Hematopoietic multipotent progenitor cell treated with erythropoietin and hydrocortisone succinate and interleukin-3 and kit ligand, for 6 days (in vitro differentiated cells): ENCODE measurements around the gene RAB44.
"Not testable (repeated sequence)": the region's sequence is repeated elsewhere in the genome, so short reads cannot be mapped to it uniquely, and the experiment has no call there.

ENCODE experiments used
- DNase-seq: peaks from one replicate; pipeline ENCODE4 v3.0.0-alpha.2; 2015

RAB44 gene

GRCh38 chr6:36697481-36697903 lies at the start of gene RAB44:
Gene RAB44 (plus strand): TSS chr6:36697826. CDS start chr6:36704236, 6,410 bp downstream.
- peak; percentile 80 for DNase-seq

DNA sequence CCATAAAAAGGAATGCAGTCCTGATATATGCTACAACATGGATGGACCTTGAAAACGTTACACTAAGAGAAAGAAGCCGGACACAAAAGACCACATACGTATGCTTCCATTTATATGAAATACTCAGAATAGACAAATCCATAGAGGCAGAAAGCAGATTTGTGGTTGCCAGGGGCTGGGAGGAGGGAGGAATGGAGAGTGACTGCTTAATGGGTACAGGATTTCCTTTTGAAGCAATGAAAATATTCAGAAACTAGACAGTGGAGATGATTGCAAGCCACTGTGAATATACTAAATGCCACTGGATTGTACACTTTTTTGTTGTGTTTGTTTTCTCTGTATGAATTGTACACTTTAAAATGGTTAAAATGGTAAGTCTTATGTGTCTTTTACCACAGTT lies 48.5 kb upstream of the RAB44 start:
- no peak for DNase-seq

DNA sequence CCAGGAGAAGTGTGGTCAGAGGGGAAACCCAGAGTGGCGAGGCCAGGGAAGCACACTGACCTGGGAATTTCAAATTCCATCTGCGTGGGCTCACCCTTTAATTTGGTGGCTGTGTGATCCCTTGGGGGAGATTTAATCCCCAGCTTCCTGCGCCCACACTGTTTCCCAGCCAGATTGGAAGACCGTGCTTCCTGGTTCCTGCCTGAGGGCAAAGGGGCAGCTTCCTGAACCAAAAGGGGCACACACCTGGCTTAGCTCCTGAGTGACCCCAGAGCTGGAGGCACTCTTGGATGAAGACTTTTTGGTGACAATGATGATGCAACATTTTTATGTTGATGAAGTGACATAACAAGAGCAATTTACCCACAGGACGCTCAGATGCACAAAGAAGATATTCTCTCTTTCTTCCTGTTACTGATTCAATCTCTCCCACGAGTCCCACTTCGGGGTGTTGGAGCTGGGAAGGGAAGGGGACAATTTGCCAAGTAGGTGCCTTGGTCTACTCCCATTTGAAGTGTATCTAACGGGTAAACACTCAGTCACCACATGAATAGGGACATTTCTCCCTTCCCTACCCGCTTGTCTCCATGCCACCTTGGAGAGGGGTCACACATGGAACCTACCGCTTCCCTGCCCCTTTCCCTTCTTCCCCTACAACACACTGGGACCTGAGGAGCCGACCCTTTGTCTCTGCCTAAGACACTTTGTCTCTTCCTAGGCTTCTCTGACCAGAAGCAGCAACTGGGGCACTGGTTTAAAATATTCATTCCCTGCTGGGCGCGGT lies 47.7 kb upstream of the RAB44 start:
- DNase-seq = peak; percentile 29

DNA sequence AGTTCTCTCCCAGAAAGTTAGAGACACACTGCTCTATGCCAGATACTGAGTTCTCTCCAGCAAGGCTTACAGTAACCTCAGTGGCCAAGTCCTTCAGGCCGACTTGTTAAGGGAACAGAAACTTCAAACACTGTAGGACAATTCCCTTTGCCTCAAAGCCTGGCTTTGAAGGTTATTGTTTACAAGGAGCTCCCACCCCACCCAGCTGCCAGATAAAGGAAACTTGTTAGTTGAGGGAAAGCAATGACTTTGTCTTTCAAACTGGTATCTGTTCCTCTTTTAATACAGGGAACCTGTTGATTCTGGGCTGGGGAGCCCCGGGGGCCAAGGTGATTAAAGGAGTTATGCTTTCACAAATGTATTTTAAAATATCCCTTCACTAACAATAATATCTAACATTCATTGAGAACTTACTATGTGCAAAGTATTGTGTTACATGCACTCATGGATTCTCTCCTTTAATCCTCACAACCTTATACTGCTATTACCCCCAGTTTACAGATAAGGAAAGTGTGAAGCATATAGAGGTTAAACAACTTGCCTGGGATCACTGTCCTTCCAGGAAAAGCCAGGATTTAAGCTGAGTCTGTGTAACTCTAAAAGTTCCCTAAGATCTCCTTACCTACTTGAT lies 46.7 kb upstream of the RAB44 start:
- DNase-seq = peak; percentile 42

DNA sequence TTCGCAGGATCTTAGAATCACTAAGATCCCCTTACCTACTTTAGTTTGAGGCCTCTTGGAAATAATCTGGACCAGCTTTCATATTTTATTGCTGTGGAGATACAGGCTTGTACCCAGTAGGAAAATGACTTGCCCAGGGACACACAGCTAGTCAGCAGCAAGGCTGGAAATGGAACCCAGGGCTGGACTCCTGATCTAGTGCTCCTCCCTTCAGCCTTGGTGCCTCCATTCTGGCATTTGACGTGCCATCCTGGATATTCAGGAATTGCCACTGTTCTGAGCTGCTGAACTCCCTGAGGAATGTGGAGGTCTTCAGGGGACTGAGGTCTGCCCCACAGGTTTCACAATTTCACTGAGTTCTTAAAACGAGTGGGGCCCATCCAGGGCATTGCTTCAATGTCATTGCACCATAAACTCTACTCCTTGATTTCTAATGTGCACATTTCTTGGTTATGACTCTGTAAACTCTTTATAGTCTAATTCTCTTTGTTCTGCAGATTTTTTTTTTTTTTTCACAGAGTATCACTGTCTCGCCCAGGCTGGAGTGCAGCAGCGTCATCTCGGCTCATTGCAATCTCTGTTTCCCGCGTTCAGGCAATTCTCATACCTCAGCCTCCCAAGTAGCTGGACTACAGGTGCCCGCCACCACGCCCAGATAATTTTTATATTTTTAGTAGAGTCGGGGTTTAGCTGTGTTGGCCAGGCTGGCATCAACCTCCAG lies 45.8 kb upstream of the RAB44 start:
- no peak for DNase-seq

GRCh38 chr6:36654469-36654868 lies 43.2 kb upstream of the RAB44 start:
- not testable (repeated sequence) for DNase-seq

GRCh38 chr6:36655085-36655724 lies 42.4 kb upstream of the RAB44 start:
- no peak for DNase-seq

- no peak for DNase-seq
These were observed 41.2 kb upstream of the RAB44 start for GRCh38 chr6:36656441-36656840.

- no peak for DNase-seq
These were observed 40.4 kb upstream of the RAB44 start for GRCh38 chr6:36657271-36657670.

- DNase-seq = no peak
These were observed 39.6 kb upstream of the RAB44 start for GRCh38 chr6:36657942-36658544.

DNA sequence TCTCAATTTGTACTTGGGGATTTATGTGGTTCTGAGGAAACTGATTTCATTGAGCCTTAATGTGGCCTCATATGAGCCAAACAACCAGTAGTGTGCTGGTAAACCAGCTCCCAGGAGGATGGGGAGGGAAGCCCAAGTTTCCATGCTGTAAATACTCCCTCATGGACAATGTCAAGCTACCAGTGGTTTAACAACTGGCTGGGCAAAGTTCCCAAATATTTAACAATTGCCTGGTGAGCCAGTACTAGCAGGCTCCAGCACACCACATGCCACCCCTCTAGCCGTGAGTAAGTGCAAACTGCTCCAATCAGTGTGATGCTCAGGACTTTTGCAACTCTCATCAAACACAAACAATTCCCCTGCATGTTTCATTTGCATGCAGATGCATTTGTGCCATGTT lies 38.4 kb upstream of the RAB44 start:
- DNase-seq = no peak

- peak; percentile 33 for DNase-seq
These were observed 36.7 kb upstream of the RAB44 start for GRCh38 chr6:36660771-36661471.

GRCh38 chr6:36662380-36662779 lies 35.2 kb upstream of the RAB44 start:
- no peak for DNase-seq

GRCh38 chr6:36662827-36663256 lies 34.8 kb upstream of the RAB44 start:
- peak; percentile 48 for DNase-seq

- no peak for DNase-seq
These were observed 33.9 kb upstream of the RAB44 start for GRCh38 chr6:36663504-36664446.

GRCh38 chr6:36665180-36665579 lies 32.4 kb upstream of the RAB44 start:
- no peak for DNase-seq

GRCh38 chr6:36666287-36666686 lies 31.3 kb upstream of the RAB44 start:
- no peak for DNase-seq

- DNase-seq = no peak
These were observed 30.6 kb upstream of the RAB44 start for GRCh38 chr6:36666826-36667591.

GRCh38 chr6:36668591-36668990 lies 29.0 kb upstream of the RAB44 start:
- DNase-seq = no peak

DNA sequence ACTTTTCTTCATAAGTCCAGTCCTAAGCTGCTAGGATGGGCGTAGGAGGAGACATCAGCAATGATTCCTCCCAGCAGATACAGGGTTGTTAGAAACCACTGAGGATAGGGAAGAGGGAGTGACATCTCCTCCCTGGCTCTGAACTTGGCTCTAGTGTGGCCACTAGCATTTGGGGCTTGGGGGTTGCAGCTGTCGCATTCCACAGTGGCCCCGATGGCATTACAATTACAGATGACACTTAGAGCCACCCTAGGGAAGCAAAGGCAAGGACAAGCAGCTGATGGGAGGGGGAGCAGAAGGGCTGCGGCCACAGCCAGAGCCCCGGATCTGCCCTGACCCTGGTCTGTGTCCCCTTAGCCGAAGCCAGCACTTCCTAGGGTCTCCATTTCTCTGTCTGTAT lies 28.6 kb upstream of the RAB44 start:
- no peak for DNase-seq
